SH-SY5Y (cell line): Measurements from ENCODE around the gene SIGLEC8.

Source experiments
- GATA2 ChIP-seq: IDR thresholded peaks from 2 replicates; pipeline ENCODE4 v1.6.1; 2011; ENCODE audit warnings: mild to moderate bottlenecking, low read depth, low read length
- GATA3 ChIP-seq: IDR thresholded peaks from 2 replicates; pipeline ENCODE4 v1.6.1; 2011; ENCODE audit warnings: low read depth, mild to moderate bottlenecking, low read length, moderate library complexity

SIGLEC8 gene

DNA sequence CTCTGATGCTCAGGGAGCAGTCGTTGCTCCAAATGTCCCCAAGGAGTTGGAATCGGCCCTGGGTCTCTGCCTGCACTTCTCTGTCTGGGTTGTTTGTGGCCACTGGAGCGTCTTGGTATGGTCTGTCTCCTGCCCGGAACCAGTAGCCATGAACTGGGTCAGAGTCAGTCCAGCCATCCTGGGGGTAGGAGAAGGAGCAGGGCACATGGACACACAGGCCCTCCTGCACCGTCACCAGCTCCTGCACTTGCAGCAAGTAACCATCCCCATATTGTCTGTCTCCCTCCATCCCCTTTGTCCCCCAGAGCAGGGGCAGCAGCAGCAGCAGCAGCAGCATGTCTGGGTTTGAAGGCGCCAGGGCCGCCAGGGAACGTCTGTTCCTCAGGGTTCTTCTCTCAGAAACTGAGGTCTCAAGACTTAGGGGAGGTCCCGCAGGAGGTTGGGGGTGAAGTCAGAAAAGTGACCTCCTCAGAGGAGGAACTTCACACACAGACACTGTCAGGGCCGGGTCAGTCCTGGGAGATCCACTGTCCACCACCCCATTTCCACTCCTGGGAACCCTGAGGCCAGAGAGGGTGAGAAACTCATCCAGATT is at the start of gene SIGLEC8:
TSS of gene SIGLEC8 (minus strand) at position 404 of the 595 bp plus-strand sequence. CDS start at position 337, 67 bp downstream.
- TF ChIP-seq GATA3 (no peak), GATA2 (no peak)

DNA sequence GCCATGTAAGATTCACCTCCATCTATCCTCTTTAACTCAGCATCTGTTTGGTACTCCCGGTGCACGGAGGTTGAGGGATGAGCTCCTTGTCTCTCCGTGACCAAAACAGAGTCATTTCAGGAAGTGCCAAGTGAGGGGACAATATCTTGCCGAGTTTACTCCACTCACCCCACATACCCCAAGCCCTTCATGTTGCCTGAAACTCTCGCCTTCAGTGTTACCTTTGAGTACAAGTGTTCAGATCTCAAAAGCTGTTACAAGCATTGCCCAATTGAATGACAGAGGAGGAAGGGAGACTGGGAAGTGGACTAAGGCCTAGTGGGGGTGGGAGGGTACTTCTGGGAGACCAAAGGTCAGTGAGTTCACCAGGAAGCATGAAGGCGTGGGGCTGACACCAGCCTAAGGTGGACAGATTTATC is 49.4 kb upstream of the SIGLEC8 start:
- TF ChIP-seq GATA3 (no peak), GATA2 (no peak)

DNA sequence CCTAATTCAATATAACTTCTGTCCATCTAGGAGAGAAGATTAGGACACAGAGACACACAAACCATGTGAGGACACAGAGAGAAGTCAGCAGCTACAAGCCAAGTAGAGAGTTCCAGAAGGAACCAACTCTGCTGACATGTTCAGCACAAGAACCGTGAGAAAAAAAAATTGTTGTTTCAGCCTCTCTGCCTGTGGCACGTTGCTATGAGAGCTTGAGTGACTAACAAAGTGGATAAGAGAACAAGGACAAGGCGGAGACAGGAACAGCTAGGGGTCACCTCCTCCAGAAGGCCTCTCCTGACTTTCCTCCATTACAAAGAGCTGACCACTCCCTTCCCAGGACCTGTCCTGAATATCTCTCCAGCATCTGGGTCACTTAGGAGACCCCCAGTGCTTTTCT is 48.9 kb upstream of the SIGLEC8 start:
- TF ChIP-seq GATA3 (no peak), GATA2 (no peak)

DNA sequence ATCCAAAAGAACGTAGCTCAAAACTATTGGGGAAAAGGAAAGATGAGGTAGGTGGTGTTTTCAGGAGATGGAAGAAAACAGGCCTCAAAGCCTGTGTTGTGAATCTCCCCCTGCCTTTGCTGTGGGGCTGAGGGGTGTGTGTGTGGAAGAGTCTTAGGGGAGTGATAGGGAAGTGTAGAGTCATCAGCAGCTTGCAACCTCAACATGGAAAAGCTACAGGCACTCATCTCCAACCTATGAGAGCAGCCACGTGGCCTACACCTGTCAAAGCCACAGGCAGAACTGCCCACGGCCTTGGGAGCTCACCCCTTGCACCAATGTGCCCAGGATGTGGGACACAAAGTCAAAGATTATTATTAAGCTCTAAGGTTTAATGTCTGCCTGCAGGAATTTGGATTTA is 47.6 kb upstream of the SIGLEC8 start:
- TF ChIP-seq GATA3: no peak
- TF ChIP-seq GATA2: no peak

DNA sequence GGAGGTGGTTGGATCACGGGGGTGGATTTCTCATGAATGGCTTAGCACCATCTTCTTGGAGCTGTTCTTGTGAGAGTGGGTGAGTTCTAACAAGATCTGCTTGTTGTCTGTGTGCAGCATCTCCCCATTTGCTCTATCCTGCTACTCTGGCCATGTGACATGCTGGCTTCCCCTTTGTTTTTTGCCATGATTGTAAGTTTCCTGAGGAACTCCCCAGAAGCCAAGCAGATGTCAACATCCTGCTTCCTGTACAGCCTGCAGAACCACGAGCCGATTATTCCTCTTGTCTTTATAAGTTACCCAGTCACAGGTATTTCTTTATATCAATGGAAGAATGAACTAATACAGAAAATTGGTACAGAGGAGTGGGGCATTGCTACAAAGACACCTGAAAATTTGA is 45.6 kb upstream of the SIGLEC8 start:
- TF ChIP-seq GATA2 (no peak), GATA3 (no peak)

DNA sequence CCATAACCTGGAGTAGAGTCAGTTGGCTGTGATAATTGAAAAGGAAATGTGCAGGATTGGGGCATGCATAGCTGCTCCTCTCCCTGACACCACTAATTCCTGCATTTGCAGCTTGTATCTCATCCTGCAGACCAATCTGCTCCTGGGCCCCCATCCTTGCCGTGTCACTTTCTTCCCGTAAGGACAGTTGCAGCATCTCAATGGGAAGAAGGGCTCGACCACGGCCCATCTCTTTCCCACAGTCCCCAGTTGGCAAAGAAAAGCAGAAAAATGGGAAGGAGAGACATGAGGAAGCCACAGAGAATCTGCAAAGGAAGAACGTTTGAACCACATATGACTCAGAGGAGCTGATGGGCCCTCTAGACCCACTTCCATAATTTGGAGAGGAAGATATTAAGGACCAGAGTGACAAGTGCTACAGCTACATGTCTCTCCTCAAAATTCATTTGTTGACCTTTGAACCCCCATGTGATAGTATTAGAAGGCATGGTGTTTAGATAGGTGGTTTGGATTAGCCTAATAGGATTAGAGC is 45.1 kb upstream of the SIGLEC8 start:
- no peak for TF ChIP-seq GATA2
- TF ChIP-seq GATA3: no peak

DNA sequence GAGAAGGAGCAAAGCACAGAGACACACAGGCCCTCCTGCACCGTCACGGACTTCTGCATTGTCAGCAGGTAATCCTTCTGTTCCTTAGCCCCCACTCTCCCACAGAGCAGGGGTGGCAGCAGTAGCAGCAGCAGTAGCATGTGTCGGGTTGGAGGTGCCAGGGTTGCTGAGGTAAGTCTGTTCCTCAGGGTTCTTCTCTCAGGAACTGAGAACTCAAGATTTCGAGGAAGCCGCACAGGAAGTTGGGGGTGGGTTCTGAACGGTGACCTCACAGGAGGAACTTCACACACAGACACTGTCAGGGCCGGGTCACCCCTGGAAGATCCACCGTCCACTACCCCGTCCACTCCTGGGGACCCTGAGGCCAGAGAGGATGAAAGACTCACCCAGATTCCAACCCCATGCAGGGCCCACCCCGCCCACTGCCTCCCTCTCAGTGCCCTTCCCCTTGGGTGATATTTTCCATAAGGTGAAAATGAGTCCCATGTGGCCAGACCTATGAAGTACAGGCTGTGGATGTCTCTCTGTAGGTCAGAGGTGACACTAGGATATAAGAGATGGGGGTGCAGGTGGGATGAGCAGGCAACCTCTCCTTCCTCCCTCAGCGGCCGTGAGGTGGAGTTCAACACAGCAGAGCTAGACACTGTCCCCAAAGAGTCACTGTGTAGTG is 43.5 kb upstream of the SIGLEC8 start, which contains the start of gene SIGLEC12:
TSS of gene SIGLEC12 (minus strand) at position 207 of the 670 bp plus-strand sequence. CDS start at position 140, 67 bp downstream.
- TF ChIP-seq GATA2: no peak
- TF ChIP-seq GATA3: no peak

DNA sequence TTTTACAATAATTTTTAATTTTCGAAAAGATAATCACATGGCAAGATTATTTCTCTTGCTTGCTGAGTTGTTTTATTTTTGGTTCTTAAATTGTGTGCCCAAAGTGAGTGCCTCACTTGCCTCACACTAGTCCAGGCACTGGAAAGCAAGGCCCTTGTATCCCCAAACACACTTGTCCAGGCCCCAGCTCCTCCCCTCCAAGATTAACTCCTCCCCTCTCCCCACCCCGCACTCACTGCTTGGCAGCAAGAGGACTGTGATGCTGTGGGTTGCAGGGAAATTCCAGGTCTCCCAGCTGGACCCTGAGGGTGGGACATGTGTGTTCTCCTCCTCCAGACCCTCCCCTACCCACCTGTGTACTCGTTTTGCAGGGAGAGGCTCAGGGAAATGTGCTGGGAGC is 39.4 kb upstream of the SIGLEC8 start:
- TF ChIP-seq GATA3: no peak
- TF ChIP-seq GATA2: no peak

DNA sequence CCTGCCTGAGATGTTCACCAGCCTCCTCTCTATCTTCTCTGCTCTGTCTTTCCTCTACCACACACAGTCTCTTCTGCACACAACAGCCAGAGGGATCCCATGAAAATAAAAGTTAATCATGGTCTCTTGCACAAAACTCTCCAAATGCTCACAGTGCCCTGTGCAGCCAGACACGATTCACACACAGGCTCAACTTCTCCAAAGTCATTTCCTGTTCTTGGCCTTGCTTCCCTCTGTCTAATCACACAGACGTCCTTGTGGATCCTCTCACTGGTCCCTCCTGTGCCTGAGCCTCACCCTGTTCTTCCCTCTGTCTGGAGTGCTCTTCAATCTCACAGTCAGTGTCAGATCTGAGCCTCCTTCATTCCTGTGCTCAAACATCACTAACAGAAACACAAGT is 35.5 kb upstream of the SIGLEC8 start:
- TF ChIP-seq GATA3 (no peak), GATA2 (no peak)

DNA sequence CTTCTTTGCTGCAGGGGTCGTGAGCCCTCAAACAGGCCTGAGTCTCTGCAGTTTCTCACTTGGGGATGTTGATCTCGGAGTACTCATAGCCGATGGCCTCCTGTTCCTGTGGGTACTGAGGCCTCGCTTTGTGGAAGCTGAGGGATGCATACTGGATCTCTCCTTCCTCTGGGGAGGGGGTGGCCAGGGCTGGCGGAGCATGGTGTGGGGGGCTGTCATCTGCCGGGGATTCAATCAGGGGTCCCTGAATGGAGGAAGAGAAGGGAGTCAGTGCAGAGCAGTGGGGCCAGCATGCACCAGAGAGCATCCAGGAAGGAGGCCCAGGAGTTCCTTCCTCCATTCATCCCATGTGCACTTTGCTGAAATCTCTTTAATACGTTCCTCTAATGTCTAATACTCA is 33.3 kb upstream of the SIGLEC8 start:
- TF ChIP-seq GATA3: no peak
- TF ChIP-seq GATA2: no peak

DNA sequence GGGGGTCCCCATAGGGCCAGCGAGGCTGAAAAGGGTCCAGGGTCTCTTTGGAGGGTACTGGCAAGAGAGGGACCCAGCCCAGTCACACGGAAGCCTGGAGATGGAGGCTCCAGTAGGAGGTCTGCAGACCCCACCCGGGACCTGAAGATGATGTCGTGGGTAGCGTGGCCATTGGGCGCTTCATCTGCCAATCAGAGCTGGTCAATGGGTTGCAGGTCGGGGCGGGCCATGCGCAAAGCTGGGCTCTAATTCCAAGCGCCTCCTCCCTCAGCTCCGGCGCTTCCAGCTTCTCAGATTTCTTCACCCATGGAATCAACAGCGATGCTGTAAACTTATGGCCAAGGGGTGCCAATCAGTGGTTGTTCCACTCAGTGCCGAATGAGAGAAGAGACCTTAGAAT is 32.4 kb upstream of the SIGLEC8 start:
- TF ChIP-seq GATA2: no peak
- no peak for TF ChIP-seq GATA3

DNA sequence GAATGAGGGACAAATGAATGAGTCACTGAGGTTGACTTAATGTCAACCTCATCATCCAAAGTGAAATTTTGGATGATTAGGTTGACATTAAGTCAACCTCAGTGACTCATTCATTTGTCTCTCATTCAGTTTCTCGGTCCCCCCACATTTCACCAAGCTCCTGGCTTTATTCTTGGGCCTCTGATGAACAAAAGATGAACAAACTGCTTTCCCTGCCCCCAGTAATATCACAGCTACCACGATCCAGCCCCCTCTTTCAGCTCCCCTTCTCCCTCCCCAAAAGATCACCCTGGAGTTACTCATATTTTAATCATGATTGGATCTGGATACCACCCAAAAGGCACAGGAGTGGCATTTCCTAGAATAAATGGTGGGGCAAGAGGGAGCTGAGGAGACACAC is 30.9 kb upstream of the SIGLEC8 start:
- TF ChIP-seq GATA3: no peak
- no peak for TF ChIP-seq GATA2

DNA sequence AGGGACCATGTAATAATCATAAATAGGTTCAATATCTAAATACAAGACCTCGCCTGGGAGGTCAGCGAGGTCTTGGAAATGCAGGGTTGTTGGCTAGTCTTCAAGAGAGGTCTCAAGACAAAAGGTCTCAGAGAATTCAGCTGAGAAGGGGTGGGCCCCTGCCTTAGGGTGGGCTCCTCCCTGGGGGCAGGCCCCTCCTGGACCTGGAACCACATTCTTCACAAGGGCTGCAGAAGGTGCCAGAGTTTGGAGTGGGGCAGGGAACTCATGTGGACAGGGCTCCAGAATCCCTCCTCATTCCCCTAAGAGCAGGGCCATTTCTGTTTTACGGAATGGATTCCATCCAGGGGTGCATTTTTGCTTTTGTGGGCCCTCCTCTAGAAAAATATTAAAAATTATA is 30.2 kb upstream of the SIGLEC8 start:
- TF ChIP-seq GATA2 (no peak), GATA3 (no peak)

DNA sequence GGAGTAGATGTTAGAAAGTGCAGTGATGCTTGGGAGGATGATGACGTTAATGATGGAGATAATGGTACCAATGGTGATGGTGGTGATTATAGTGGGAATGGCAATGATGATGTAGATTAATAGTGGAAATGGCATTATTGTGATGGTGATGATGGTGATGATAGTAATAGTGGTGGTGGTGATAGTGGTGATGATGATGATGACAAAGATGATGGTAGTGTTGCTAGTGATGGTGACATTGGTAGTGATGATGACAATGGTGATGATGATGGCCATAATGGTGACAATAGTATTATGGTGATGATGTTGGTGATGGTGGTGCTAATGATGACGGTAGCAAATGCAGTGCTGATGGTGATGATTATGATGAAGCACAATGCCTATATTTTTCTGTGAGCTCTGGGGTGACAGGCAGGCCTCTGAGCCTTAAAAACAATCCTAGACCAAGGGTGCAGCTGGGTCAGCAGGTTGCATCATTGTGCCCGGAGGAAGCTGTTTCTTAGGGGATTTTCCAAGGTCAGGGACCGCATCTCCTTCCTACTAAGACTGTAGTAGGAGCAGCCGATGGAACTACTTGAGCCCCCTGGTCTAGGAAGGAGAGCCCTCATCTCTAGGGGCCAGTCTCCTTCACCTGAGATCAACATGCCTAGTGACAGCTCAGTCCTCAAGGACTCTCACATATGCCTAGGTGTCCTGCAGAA is 27.9 kb upstream of the SIGLEC8 start:
- TF ChIP-seq GATA2: no peak
- no peak for TF ChIP-seq GATA3
